HFF-Myc (cell line): Measurements from ENCODE around the gene FBN1.

Source experiments
- DNase-seq: peaks from one replicate; pipeline ENCODE4 v3.0.0-alpha.2; 2011; ENCODE audit warnings: low read depth; ENCODE audit errors: extremely low read depth
- H3K4me3 ChIP-seq: replicated peaks from 2 replicates; pipeline ENCODE4 v1.5.1; 2011; ENCODE audit warnings: low read depth, mild to moderate bottlenecking, control low read depth, low read length
- CTCF ChIP-seq: IDR thresholded peaks from 2 replicates; pipeline ENCODE4 v1.5.1; 2012; ENCODE audit warnings: mild to moderate bottlenecking, low read depth, low read length, control low read depth; ENCODE audit errors: missing control alignments

The FBN1 gene

GRCh38 chr15:48459571-48460442 is 185.7 kb downstream of the FBN1 start:
- peak; percentile 62 for DNase-seq
- no peak for TF ChIP-seq CTCF

GRCh38 chr15:48458876-48459275 is 186.6 kb downstream of the FBN1 start:
- peak; percentile 26 for DNase-seq
- TF ChIP-seq CTCF, result no peak

More at GRCh38 chr15:48459571-48460442, 185.7 kb downstream of the FBN1 start:
- H3K4me3 ChIP-seq, result no peak overlapping the region

GRCh38 chr15:48456134-48456533 is 189.4 kb downstream of the FBN1 start:
- no peak for DNase-seq
- H3K4me3 ChIP-seq, result no peak overlapping the region
- no peak for TF ChIP-seq CTCF

More at GRCh38 chr15:48458876-48459275, 186.6 kb downstream of the FBN1 start:
- H3K4me3 ChIP-seq, result no peak overlapping the region

- no peak for TF ChIP-seq CTCF
- DNase-seq, result no peak
- no peak overlapping the region for H3K4me3 ChIP-seq
Measured at GRCh38 chr15:48451736-48452135, 193.8 kb downstream of the FBN1 start.

GRCh38 chr15:48451241-48451640 is 194.3 kb downstream of the FBN1 start:
- no peak overlapping the region for H3K4me3 ChIP-seq
- DNase-seq, result no peak
- no peak for TF ChIP-seq CTCF

DNA sequence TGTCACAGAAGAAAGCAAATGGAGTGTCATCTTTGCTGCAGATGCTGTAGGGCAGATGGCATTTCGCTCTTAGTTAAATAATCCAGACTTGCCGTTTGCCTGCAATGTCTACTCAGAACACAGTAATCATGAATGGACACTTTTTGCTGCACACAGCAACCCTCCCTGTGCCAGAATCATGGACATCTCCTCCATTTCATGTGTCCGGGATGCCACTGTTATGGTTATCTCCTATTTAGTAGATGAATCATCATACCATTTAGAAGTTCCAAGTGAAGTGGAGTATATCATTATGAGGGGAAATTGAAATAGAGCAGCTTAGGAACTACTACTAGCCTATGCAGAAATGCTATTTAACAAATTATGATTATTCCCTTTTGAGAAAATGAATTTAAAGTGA is 195.8 kb downstream of the FBN1 start:
- no peak for DNase-seq
- H3K4me3 ChIP-seq, result no peak overlapping the region
- no peak for TF ChIP-seq CTCF
